Naive thymus-derived CD4-positive, alpha-beta T cell (primary cell): Measurements from ENCODE around the gene CCDC194. TPM values are rescaled to one million over a fixed set of nuclear protein-coding genes. Genes with fewer than 3 reads are reported as not detected.
A peak's percentile ranks its signal among the peaks of the same experiment; 100 is the strongest.

Source experiments
- ATAC-seq: fragments of 150-1000 bp; cut with Tn5 transposase; 2 replicates; pipeline ENCODE4 v1.10.0; 2021; ENCODE audit warnings: mild to moderate bottlenecking, moderate library complexity
- CTCF ChIA-PET: fragments of 350-600 bp; sonication (Branson Sonifier 250); formaldehyde crosslinking; loops from one replicate; lab custom pipeline; 2021; ENCODE audit warnings: antibody characterized with exemption; lab: Charles Lee
- POLR2A ChIA-PET: fragments of 350-600 bp; sonication (Branson Sonifier 250); formaldehyde crosslinking; loops from one replicate; lab custom pipeline; 2021; ENCODE audit warnings: antibody characterized with exemption, inconsistent platforms; lab: Charles Lee
- DNase-seq, 9 donors: peaks; one replicate each; pipeline versions ENCODE4 v3.0.0 to v3.0.0-alpha.2; 2020 to 2022; ENCODE audit warnings: mixed read lengths in 1 of 9
- H3K27ac ChIP-seq: one replicate; pipeline ENCODE4 v1.7.0; 2013; ENCODE audit warnings: mild to moderate bottlenecking, low read depth, low read length, moderate library complexity
- H3K27me3 ChIP-seq, 2 donors: one replicate each; pipeline ENCODE4 v1.7.0; 2013; ENCODE audit warnings: low read length in 2 of 2, mild to moderate bottlenecking in 2 of 2, moderate library complexity in 2 of 2; ENCODE audit not compliant: control insufficient read depth in 2 of 2, insufficient read depth in 2 of 2
- H3K36me3 ChIP-seq, 3 experiments: 1 replicate in 2 of 3; 2 replicates in 1 of 3; pipeline ENCODE4 v1.7.0; 2013; ENCODE audit warnings: low read length in 3 of 3, mild to moderate bottlenecking in 3 of 3, moderate library complexity in 1 of 3; ENCODE audit not compliant: insufficient read depth in 3 of 3, control insufficient read depth in 2 of 3
- H3K4me1 ChIP-seq, 2 donors: one replicate each; pipeline ENCODE4 v1.7.0; 2013; ENCODE audit warnings: low read length in 2 of 2, mild to moderate bottlenecking in 2 of 2, moderate library complexity in 1 of 2; ENCODE audit not compliant: control insufficient read depth in 2 of 2, insufficient read depth in 2 of 2
- H3K4me3 ChIP-seq: 2 replicates; pipeline ENCODE4 v1.7.0; 2013; ENCODE audit warnings: mild to moderate bottlenecking, low read length
- H3K9me3 ChIP-seq, 3 experiments: 1 replicate in 2 of 3; 2 replicates in 1 of 3; pipeline ENCODE4 v1.7.0; 2013; ENCODE audit warnings: low read length in 3 of 3; ENCODE audit not compliant: control insufficient read depth in 2 of 3
- H3K27ac Mint-ChIP-seq, 9 donors: one replicate each; pipeline ENCODE4 v1.8.0; 2020 to 2022; ENCODE audit warnings: mixed read lengths in 9 of 9, mild to moderate bottlenecking in 8 of 9, moderate library complexity in 5 of 9, inconsistent platforms in 2 of 9
- H3K27me3 Mint-ChIP-seq, 5 donors: one replicate each; pipeline ENCODE4 v1.8.0; 2021 to 2022; ENCODE audit warnings: mixed read lengths in 5 of 5, mild to moderate bottlenecking in 1 of 5
- H3K36me3 Mint-ChIP-seq, 5 donors: one replicate each; pipeline ENCODE4 v1.8.0; 2020 to 2022; ENCODE audit warnings: mixed read lengths in 5 of 5, mild to moderate bottlenecking in 3 of 5, inconsistent platforms in 1 of 5
- H3K4me1 Mint-ChIP-seq, 7 donors: one replicate each; pipeline ENCODE4 v1.8.0; 2020 to 2022; ENCODE audit warnings: mixed read lengths in 7 of 7, mild to moderate bottlenecking in 3 of 7, inconsistent platforms in 1 of 7
- H3K4me3 Mint-ChIP-seq, 10 donors: one replicate each; pipeline ENCODE4 v1.8.0; 2020 to 2022; ENCODE audit warnings: mild to moderate bottlenecking in 10 of 10, mixed read lengths in 10 of 10, moderate library complexity in 6 of 10, inconsistent platforms in 2 of 10
- H3K9me3 Mint-ChIP-seq, 11 donors: one replicate each; pipeline ENCODE4 v1.8.0; 2020 to 2022; ENCODE audit warnings: mixed read lengths in 11 of 11, mild to moderate bottlenecking in 4 of 11, inconsistent platforms in 1 of 11, moderate library complexity in 1 of 11
- intact Hi-C, 2 donors: fragments of 100-400 bp; cut with micrococcal nuclease; formaldehyde crosslinking; loops; one replicate each; pipeline ENCODE4 v1.15.1; 2023
- polyA plus RNA-seq, 2 donors: library from polyadenylated mRNA; unstranded; fragments of 300-500 nt; fragmentation: Illumina TruSeq; gene quantifications; one replicate each; pipeline ENCODE4 v1.2.3, GENCODE V29; 2021
- total RNA-seq, 6 experiments: library from RNA in 5 of 6; stranded (reverse) in 5 of 6; gene quantifications; 1 replicate in 5 of 6; 2 replicates in 1 of 6; pipeline ENCODE4 v1.2.3 and lab custom pipeline; 2021 to 2026

Gene CCDC194, protein sequence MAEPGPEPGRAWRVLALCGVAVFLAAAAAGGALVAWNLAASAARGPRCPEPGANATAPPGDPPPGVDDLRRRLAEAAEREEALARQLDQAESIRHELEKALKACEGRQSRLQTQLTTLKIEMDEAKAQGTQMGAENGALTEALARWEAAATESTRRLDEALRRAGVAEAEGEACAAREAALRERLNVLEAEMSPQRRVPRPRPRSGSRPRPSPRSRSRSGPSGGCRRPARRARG
- total RNA-seq = 1 to 10 TPM in 4 of 5 experiments, under 1 TPM in 1; 0.47 to 4.8 (median 2.3) TPM
- not detected for polyA plus RNA-seq
- total RNA-seq (lab: John Stamatoyannopoulos, UW) = 0.67 reads per million

DNA sequence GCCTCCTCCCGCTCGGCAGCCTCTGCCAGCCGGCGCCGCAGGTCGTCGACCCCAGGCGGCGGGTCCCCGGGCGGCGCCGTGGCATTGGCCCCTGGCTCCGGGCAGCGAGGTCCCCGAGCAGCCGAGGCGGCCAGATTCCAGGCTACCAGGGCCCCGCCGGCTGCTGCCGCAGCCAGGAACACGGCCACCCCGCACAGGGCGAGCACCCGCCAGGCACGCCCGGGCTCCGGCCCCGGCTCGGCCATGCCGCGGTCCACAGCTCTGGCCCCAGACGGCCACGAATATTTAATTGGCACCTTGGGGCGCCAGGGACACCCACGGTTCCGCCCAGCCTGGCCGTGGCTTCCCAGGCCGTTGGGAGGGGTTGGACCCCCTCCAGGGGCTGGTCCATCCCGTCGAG is at the start of gene CCDC194:
Gene CCDC194 (minus strand): TSS at position 283 of the 400 bp plus-strand sequence. CDS start 38 bp downstream, at position 245.
- Histone ChIP-seq H3K4me3 (no peak within 1 kb of the TSS), H3K27ac (no peak within 1 kb of the TSS), H3K27me3 (no peaks in the 10 kb centered on the region), H3K4me1 (peaks cover 15 to 18% of the 10 kb centered on the region in 2 donors), H3K36me3 (no peaks in the 10 kb centered on the region), H3K9me3 (no peaks in the 10 kb centered on the region)
- ATAC-seq = no peak
- ChIA-PET POLR2A (interaction anchor here (0.7 to 1.6 kb wide), 3 partner anchors 55 to 75 kb away, joined by 3 to 4 read pairs (median 3); no protein-coding TSS in a partner anchor), CTCF (interaction anchor here (0.6 to 2.6 kb wide), 7 partner anchors 26 to 226 kb away, joined by 3 to 9 read pairs (median 4); partner anchors contain the start of gene MVB12A)
- no peak for DNase-seq
- Mint-ChIP-seq H3K36me3 (peaks cover 0 to 15% (median 0%) of the 10 kb centered on the region in 5 donors), H3K4me3 (peak within 1 kb of the TSS in 4 of 10 donors; percentile 25 to 61 (median 30)), H3K27me3 (peaks cover 0 to 22% (median 0%) of the 10 kb centered on the region in 5 donors), H3K4me1 (peaks cover 6 to 27% (median 22%) of the 10 kb centered on the region in 7 donors), H3K9me3 (peaks cover 0 to 3% (median 0%) of the 10 kb centered on the region in 11 donors), H3K27ac (peak within 1 kb of the TSS in 8 of 9 donors; percentile 58 to 89 (median 72))
- intact Hi-C loops = loop anchor here in 1 of 2 donors (2.0 kb wide), 1 partner anchor 461 kb away; no protein-coding TSS in a partner anchor

DNA sequence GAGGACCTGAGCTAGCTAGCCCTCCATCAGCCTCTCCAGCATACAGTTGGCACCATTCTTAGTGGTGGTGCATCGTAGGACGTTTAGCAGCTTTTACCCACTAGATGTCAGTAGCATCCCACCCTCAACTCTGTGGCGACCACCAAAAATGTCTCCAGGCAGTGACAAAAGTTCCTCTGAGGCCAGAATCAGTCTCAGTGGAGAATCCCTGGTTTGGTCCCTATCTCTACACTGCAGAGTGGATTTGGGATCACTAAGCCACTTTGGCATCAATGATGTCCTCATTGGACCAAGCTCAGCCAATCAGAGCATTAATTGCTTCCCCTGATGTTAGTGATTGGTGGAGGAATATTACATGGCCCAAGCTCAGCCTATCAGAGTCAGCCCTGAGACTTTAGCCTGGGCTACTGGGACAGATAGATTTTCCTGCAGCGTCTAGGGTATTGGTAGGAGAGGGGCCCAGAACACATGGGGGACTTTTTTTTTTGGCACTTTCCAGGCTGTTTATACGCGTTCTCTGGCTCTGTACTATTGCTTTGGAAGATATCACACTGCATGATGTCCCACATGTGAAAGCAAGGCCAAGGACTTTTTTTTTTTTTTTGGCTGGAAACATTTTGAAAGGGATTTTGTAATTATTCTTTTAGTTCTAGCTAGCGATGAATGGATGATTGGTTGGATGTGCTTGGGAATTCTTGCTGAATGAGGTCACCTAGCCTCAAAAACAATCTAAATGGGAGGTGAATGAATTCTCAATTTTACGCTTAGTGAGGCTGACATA is 47.4 kb upstream of the CCDC194 start:
- peaks cover 0 to 3% (median 0%) of the 10 kb centered on the region in 3 experiments for H3K9me3 ChIP-seq
- no peaks in the 10 kb centered on the region for H3K4me1 ChIP-seq
- H3K27ac Mint-ChIP-seq = no peak overlapping the region
- H3K36me3 ChIP-seq = no peaks in the 10 kb centered on the region
- H3K36me3 Mint-ChIP-seq = no peaks in the 10 kb centered on the region
- POLR2A ChIA-PET = interaction anchor here (0.6 to 0.7 kb wide), 2 partner anchors 24 to 141 kb away, joined by 4 to 5 read pairs; no protein-coding TSS in a partner anchor
- intact Hi-C loops = loop anchor here in 1 of 2 donors (1.0 kb wide), 1 partner anchor 414 kb away; no protein-coding TSS in a partner anchor
- no peak overlapping the region for H3K27ac ChIP-seq
- H3K4me3 ChIP-seq = no peak overlapping the region
- peaks cover 0 to 3% (median 0%) of the 10 kb centered on the region in 11 donors for H3K9me3 Mint-ChIP-seq
- no peaks in the 10 kb centered on the region for H3K27me3 ChIP-seq
- CTCF ChIA-PET = interaction anchor here (0.5 to 0.7 kb wide), 4 partner anchors 26 to 354 kb away, joined by 3 read pairs; partner anchors contain the start of gene B3GNT3
- peaks cover 0 to 1% (median 0%) of the 10 kb centered on the region in 7 donors for H3K4me1 Mint-ChIP-seq
- no peaks in the 10 kb centered on the region for H3K27me3 Mint-ChIP-seq
- no peak overlapping the region for H3K4me3 Mint-ChIP-seq
- peak; percentile 54 for ATAC-seq
- DNase-seq = peak in 3 of 9 donors; percentile 14 to 35 (median 33)

DNA sequence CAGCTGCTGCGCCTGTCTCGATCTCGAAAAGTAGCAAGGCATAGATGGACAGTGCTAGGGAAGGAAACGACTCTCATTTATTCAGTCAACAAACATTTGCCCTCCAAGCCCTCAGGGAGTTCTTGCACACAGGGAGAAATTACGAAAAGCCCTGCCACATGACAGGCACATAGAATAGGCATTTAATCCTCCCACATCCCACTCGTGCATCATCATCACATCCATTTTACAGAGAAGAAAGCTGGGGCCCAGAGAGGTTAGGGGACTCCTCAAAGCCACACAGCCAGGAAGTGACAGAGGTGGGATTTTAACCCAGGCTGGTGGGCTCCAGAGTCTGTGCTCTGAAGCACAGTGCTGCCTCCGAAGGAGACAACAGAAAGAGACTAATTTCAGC is 42.9 kb upstream of the CCDC194 start:
- POLR2A ChIA-PET = interaction anchor here (0.6 kb wide), 1 partner anchor 20 kb away, joined by 3 read pairs; no protein-coding TSS in a partner anchor
- Mint-ChIP-seq H3K9me3 (peaks cover 0 to 2% (median 0%) of the 10 kb centered on the region in 11 donors), H3K27ac (no peak overlapping the region), H3K4me1 (peaks cover 0 to 1% (median 0%) of the 10 kb centered on the region in 7 donors), H3K4me3 (no peak overlapping the region), H3K27me3 (no peaks in the 10 kb centered on the region), H3K36me3 (no peaks in the 10 kb centered on the region)
- intact Hi-C loops = no loop called here
- no peaks in the 10 kb centered on the region for H3K36me3 ChIP-seq
- H3K4me1 ChIP-seq = no peaks in the 10 kb centered on the region
- DNase-seq = no peak
- H3K27ac ChIP-seq = no peak overlapping the region
- CTCF ChIA-PET = interaction anchor here (1.4 kb wide), 1 partner anchor 59 kb away, joined by 4 read pairs; no protein-coding TSS in a partner anchor
- no peak overlapping the region for H3K4me3 ChIP-seq
- H3K9me3 ChIP-seq = peaks cover 0 to 3% (median 0%) of the 10 kb centered on the region in 3 experiments
- no peak for ATAC-seq
- no peaks in the 10 kb centered on the region for H3K27me3 ChIP-seq

DNA sequence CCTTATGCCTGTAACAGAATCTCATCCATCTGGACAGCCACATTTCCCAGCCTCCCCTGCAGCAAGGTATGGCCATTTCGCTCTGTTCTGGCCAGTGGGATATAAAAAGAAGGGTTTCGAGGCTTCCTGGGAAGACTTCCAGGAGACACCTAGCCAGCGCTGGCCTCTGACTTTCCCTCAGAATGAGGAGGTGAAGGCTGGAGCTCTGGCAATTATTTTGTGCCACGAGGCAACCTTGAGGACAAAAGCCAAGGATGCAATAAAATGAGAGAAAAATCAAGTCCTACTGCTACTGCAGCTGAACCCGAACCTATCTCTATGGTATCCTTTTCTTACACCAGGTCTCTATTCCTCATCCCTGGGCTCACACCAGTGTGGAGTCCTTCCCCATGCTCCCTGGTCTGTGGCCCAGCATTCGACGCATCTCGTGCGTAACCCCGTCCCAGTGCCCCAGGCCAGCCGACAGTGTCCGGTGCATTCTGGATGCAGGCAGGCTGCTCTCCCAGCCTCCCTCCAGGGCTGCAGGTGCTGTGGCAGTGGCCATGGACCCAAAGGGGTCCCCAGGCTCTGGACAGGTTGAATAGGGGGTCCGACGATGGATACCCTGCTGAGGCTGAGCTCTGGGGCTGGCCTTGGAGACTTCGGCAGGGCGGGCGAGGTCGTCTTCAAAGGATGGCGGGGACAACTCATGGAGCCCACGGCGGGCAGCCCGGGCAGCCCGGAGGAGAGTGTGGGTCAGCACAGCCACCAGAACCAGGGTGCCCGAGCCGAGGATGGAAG is 42.3 kb upstream of the CCDC194 start:
- no peaks in the 10 kb centered on the region for H3K27me3 Mint-ChIP-seq
- Histone ChIP-seq H3K27me3 (no peaks in the 10 kb centered on the region), H3K9me3 (peaks cover 0 to under 1% (median 0%) of the 10 kb centered on the region in 3 experiments), H3K36me3 (no peaks in the 10 kb centered on the region), H3K27ac (no peak overlapping the region), H3K4me3 (no peak overlapping the region), H3K4me1 (no peaks in the 10 kb centered on the region)
- CTCF ChIA-PET = no interaction called here
- intact Hi-C loops = no loop called here
- H3K4me1 Mint-ChIP-seq = peaks cover 0 to 5% (median 0%) of the 10 kb centered on the region in 7 donors
- no peak overlapping the region for H3K4me3 Mint-ChIP-seq
- no peak for DNase-seq
- no peaks in the 10 kb centered on the region for H3K36me3 Mint-ChIP-seq
- POLR2A ChIA-PET = no interaction called here
- no peak overlapping the region for H3K27ac Mint-ChIP-seq
- H3K9me3 Mint-ChIP-seq = no peaks in the 10 kb centered on the region
- ATAC-seq = no peak

GRCh38 chr19:17435218-17435617 is 41.2 kb upstream of the CCDC194 start:
- Mint-ChIP-seq H3K27ac (no peak overlapping the region), H3K4me1 (peaks cover 0 to 5% (median 0%) of the 10 kb centered on the region in 7 donors), H3K9me3 (no peaks in the 10 kb centered on the region), H3K27me3 (no peaks in the 10 kb centered on the region), H3K4me3 (no peak overlapping the region), H3K36me3 (no peaks in the 10 kb centered on the region)
- no peak overlapping the region for H3K27ac ChIP-seq
- no peaks in the 10 kb centered on the region for H3K9me3 ChIP-seq
- ChIA-PET CTCF (no interaction called here), POLR2A (no interaction called here)
- ATAC-seq (no peak), DNase-seq (no peak)
- no peaks in the 10 kb centered on the region for H3K4me1 ChIP-seq
- no peak overlapping the region for H3K4me3 ChIP-seq
- H3K36me3 ChIP-seq = no peaks in the 10 kb centered on the region
- intact Hi-C loops = no loop called here
- H3K27me3 ChIP-seq = no peaks in the 10 kb centered on the region

DNA sequence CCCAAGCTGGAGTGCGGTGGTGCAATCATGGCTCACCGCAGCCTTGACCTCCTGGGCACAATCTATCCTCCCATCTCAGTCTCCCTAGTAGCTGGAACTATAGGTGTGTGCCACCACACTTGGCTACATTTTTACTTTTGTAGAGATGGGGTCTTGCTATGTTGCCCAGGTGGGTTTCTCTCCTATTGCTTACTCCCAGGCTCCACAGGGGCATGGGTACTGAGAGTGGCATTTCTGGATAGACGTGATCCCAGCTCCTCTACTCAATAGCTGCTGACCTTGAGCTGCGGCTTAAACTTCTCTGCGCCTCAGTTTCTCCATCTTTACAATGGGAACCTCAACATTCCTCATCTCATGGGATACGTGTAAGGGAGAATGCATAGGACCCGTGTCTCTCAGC is 37.4 kb upstream of the CCDC194 start:
- ChIA-PET POLR2A (no interaction called here), CTCF (interaction anchor here (0.6 kb wide), 1 partner anchor 65 kb away, joined by 3 read pairs; no protein-coding TSS in a partner anchor)
- no peak for DNase-seq
- Histone ChIP-seq H3K36me3 (no peaks in the 10 kb centered on the region), H3K4me3 (no peak overlapping the region), H3K4me1 (no peaks in the 10 kb centered on the region), H3K9me3 (no peaks in the 10 kb centered on the region), H3K27me3 (no peaks in the 10 kb centered on the region), H3K27ac (no peak overlapping the region)
- intact Hi-C loops = no loop called here
- Mint-ChIP-seq H3K27me3 (no peaks in the 10 kb centered on the region), H3K4me1 (peaks cover 0 to 5% (median 0%) of the 10 kb centered on the region in 7 donors), H3K27ac (no peak overlapping the region), H3K36me3 (no peaks in the 10 kb centered on the region), H3K9me3 (no peaks in the 10 kb centered on the region), H3K4me3 (no peak overlapping the region)
- no peak for ATAC-seq
